ENCODE results near the gene LRRC2.

- TF ChIP-seq STAG1 (CRISPR knock-in tag; IDR thresholded peaks at IDR 0.05) (no peak), TBL1XR1 (IDR thresholded peaks at IDR 0.05; ENCODE audit: borderline replicate concordance, low read length, partially characterized antibody) (no peak), ZNF891 (CRISPR knock-in tag; IDR thresholded peaks at IDR 0.05) (no peak), FOXM1 (CRISPR knock-in tag; IDR thresholded peaks at IDR 0.05) (no peak), MEIS2 (CRISPR knock-in tag; IDR thresholded peaks at IDR 0.05) (no peak), POLR2AphosphoS5 (IDR thresholded peaks at IDR 0.05; ENCODE audit: low read depth, low read length) (no peak), TCF12 (IDR thresholded peaks at IDR 0.05) (no peak), TCF12 (CRISPR knock-in tag; IDR thresholded peaks at IDR 0.05) (no peak), NFYB (CRISPR knock-in tag; IDR thresholded peaks at IDR 0.05) (no peak)
Observed at GRCh38 chr3:46484388-46484787, 81.7 kb downstream of the LRRC2 start.

Measured in HepG2 (cell line).